HepG2 (cell line): ENCODE data around the gene MT1F. TPM values are rescaled to one million over a fixed set of nuclear protein-coding genes. Genes with fewer than 3 reads are reported as not detected.
A peak's percentile ranks its signal among the peaks of the same experiment; 100 is the strongest.

Source experiments
- CEBPB ChIP-seq: IDR thresholded peaks from 2 replicates; pipeline ENCODE4 v1.6.1; 2011; ENCODE audit warnings: low read depth, low read length, improper control_type of control experiment, borderline replicate concordance
- GATAD2A ChIP-seq: IDR thresholded peaks from 2 replicates; pipeline ENCODE4 v1.6.1; 2016
- HNRNPUL1 ChIP-seq: fragments of 200-400 bp; formaldehyde crosslinking; IDR thresholded peaks from 2 replicates; pipeline ENCODE4 v1.6.1; 2017; ENCODE audit warnings: low read depth, mild to moderate bottlenecking, low read length, moderate library complexity
- IRF2 ChIP-seq: IDR thresholded peaks from 2 replicates; pipeline ENCODE4 v1.6.1; 2018; ENCODE audit warnings: missing genetic modification reagents, missing compliant biosample characterization
- KLF15 ChIP-seq: sonication (generic); formaldehyde crosslinking; IDR thresholded peaks from 2 replicates; pipeline ENCODE4 v1.8.1; 2023; ENCODE audit warnings: borderline replicate concordance, mild to moderate bottlenecking, inconsistent platforms, missing genetic modification reagents, mixed read lengths
- MED8 ChIP-seq: sonication (generic); formaldehyde crosslinking; IDR thresholded peaks from 2 replicates; pipeline ENCODE4 v1.8.1; 2023; ENCODE audit warnings: mild to moderate bottlenecking, missing genetic modification reagents; ENCODE audit not compliant: insufficient replicate concordance
- NBN ChIP-seq: fragments of 450-650 bp; conservative IDR thresholded peaks from 2 replicates; pipeline ENCODE4 v1.6.1; 2017
- NFE2 ChIP-seq: sonication (generic); formaldehyde crosslinking; IDR thresholded peaks from 2 replicates; pipeline ENCODE4 v1.4.0; 2020; ENCODE audit warnings: missing genetic modification reagents
- RAD21 ChIP-seq: fragments of 450-650 bp; formaldehyde crosslinking; IDR thresholded peaks from 2 replicates; pipeline ENCODE4 v1.5.0; 2020; ENCODE audit warnings: mild to moderate bottlenecking
- TBX3 ChIP-seq: fragments of 450-650 bp; IDR thresholded peaks from 2 replicates; pipeline ENCODE4 v1.6.1; 2017; ENCODE audit warnings: antibody characterized with exemption, mild to moderate bottlenecking, inconsistent platforms, borderline replicate concordance
- U2AF2 ChIP-seq: fragments of 200-400 bp; formaldehyde crosslinking; IDR thresholded peaks from 2 replicates; pipeline ENCODE4 v1.6.1; 2017; ENCODE audit warnings: low read depth, mild to moderate bottlenecking, low read length
- ZMAT3 ChIP-seq: sonication (generic); formaldehyde crosslinking; conservative IDR thresholded peaks from 2 replicates; pipeline ENCODE4 v1.7.0; 2021; ENCODE audit warnings: missing genetic modification reagents
- ZNF180 ChIP-seq: sonication (generic); formaldehyde crosslinking; IDR thresholded peaks from 2 replicates; pipeline ENCODE4 v1.4.0; 2020; ENCODE audit warnings: low read depth, missing genetic modification reagents, borderline replicate concordance
- ZNF224 ChIP-seq: sonication (generic); formaldehyde crosslinking; IDR thresholded peaks from 2 replicates; pipeline ENCODE4 v1.5.0; 2020; ENCODE audit warnings: mild to moderate bottlenecking, missing genetic modification reagents
- ZNF274 ChIP-seq: sonication (generic); formaldehyde crosslinking; IDR thresholded peaks from 2 replicates; pipeline ENCODE4 v1.5.1; 2020; ENCODE audit warnings: mild to moderate bottlenecking, missing genetic modification reagents
- ZNF451 ChIP-seq: sonication (generic); formaldehyde crosslinking; IDR thresholded peaks from 2 replicates; pipeline ENCODE4 v1.5.0; 2020; ENCODE audit warnings: mild to moderate bottlenecking, missing genetic modification reagents
- ZNF570 ChIP-seq: sonication (generic); formaldehyde crosslinking; IDR thresholded peaks from 2 replicates; pipeline ENCODE4 v1.4.0; 2020; ENCODE audit warnings: mild to moderate bottlenecking, missing genetic modification reagents, borderline replicate concordance
- ZNF720 ChIP-seq: sonication (generic); formaldehyde crosslinking; IDR thresholded peaks from 2 replicates; pipeline ENCODE4 v1.4.0; 2020; ENCODE audit warnings: missing genetic modification reagents
- ZNF747 ChIP-seq: sonication (generic); formaldehyde crosslinking; IDR thresholded peaks from 2 replicates; pipeline ENCODE4 v1.8.1; 2023; ENCODE audit warnings: missing genetic modification reagents, mild to moderate bottlenecking, borderline replicate concordance
- ZNF776 ChIP-seq: sonication (generic); formaldehyde crosslinking; IDR thresholded peaks from 2 replicates; pipeline ENCODE4 v1.4.0; 2020; ENCODE audit warnings: mild to moderate bottlenecking, missing genetic modification reagents
- ZNF782 ChIP-seq: sonication (generic); formaldehyde crosslinking; IDR thresholded peaks from 2 replicates; pipeline ENCODE4 v1.4.0; 2020; ENCODE audit warnings: missing genetic modification reagents, mild to moderate bottlenecking, borderline replicate concordance
- polyA plus RNA-seq, 8 experiments: library from polyadenylated mRNA; depleted of rRNA in 3 of 8; stranded (reverse) in 7 of 8; unstranded in 1 of 8; fragments of >200 nt; fragmentation: Illumina TruSeq in 4 of 8; extraction: Trizol in 4 of 8; gene quantifications; 2 replicates each; pipeline versions ENCODE4 v1.2.1 to v1.2.3, GENCODE V29; 2011 to 2016; ENCODE audit warnings: low read depth in 4 of 8, missing spikeins in 1 of 8, mixed read lengths in 1 of 8; ENCODE audit not compliant: insufficient read depth in 1 of 8
- total RNA-seq, 5 experiments: library from RNA; depleted of rRNA; stranded (reverse); fragments of >200 nt; fragmentation: Illumina TruSeq; extraction: Trizol; gene quantifications; 2 replicates each; pipeline ENCODE4 v1.2.3, GENCODE V29; 2016; ENCODE audit warnings: low read depth in 1 of 5
- TF ChIP-seq, protein P1 (sequence below): sonication (generic); formaldehyde crosslinking; IDR thresholded peaks from 2 replicates; pipeline ENCODE4 v1.5.0; 2020; ENCODE audit warnings: mild to moderate bottlenecking, missing genetic modification reagents
- TF ChIP-seq, protein P2 (sequence below): sonication (generic); formaldehyde crosslinking; conservative IDR thresholded peaks from 2 replicates; pipeline ENCODE4 v1.4.0; 2020; ENCODE audit warnings: missing genetic modification reagents
- TF ChIP-seq, protein P3 (sequence below): sonication (generic); formaldehyde crosslinking; IDR thresholded peaks from 2 replicates; pipeline ENCODE4 v1.5.0; 2020; ENCODE audit warnings: missing genetic modification reagents
- TF ChIP-seq, protein P4 (sequence below): sonication (generic); formaldehyde crosslinking; conservative IDR thresholded peaks from 2 replicates; pipeline ENCODE4 v1.5.0; 2020; ENCODE audit warnings: missing genetic modification reagents

MT1F gene
- total and polyA plus RNA-seq, 2 of the 13 experiments (the other 11 are each of a cell fraction or from before 2014, with no cell fraction given) = 1.9 to 169 TPM

DNA sequence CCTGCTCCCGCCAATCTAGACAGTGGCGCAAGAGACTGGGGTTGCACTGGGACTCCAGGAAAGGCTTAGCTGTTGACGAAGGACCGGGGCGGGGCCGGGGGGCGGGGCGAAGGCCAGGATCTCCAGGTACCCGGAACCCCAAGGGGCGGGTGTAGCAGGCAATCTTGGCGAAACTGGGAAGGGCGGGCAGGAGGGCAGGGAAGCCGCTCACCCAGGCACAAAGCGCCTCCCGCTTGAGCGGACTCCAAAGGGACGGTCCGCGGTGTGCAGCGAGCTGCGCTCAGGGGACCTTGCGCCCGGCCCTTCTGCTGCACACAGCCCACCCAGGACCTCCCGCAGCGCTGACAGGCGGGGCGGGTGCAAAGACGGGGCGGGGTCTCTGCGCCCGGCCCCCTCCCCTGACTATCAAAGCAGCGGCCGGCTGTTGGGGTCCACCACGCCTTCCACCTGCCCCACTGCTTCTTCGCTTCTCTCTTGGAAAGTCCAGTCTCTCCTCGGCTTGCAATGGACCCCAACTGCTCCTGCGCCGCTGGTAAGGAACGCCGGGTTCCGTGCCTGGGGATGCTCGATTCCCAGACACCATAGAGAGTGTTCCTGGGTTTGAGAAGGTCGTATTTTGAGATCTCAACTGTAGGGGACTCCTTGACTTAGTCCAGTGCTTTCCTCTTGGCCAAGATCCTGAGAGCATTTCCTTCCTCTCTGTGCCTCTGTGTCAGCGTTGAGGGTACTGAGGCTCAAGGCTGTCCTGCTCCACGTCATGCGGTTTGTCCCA is at the start of gene MT1F (continued):
- TF ChIP-seq, protein P1, sequence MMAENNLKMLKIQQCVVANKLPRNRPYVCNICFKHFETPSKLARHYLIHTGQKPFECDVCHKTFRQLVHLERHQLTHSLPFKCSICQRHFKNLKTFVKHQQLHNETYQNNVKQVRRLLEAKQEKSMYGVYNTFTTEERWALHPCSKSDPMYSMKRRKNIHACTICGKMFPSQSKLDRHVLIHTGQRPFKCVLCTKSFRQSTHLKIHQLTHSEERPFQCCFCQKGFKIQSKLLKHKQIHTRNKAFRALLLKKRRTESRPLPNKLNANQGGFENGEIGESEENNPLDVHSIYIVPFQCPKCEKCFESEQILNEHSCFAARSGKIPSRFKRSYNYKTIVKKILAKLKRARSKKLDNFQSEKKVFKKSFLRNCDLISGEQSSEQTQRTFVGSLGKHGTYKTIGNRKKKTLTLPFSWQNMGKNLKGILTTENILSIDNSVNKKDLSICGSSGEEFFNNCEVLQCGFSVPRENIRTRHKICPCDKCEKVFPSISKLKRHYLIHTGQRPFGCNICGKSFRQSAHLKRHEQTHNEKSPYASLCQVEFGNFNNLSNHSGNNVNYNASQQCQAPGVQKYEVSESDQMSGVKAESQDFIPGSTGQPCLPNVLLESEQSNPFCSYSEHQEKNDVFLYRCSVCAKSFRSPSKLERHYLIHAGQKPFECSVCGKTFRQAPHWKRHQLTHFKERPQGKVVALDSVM (CRISPR knock-in tag) = no peak
- no peak for TF ChIP-seq ZNF570
- TF ChIP-seq IRF2 (CRISPR knock-in tag) = no peak
- no peak for TF ChIP-seq KLF15 (CRISPR knock-in tag)
- TF ChIP-seq NBN = no peak
- TF ChIP-seq, protein P2, sequence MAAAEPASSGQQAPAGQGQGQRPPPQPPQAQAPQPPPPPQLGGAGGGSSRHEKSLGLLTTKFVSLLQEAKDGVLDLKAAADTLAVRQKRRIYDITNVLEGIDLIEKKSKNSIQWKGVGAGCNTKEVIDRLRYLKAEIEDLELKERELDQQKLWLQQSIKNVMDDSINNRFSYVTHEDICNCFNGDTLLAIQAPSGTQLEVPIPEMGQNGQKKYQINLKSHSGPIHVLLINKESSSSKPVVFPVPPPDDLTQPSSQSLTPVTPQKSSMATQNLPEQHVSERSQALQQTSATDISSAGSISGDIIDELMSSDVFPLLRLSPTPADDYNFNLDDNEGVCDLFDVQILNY = no peak
- TF ChIP-seq ZNF747 (CRISPR knock-in tag) = no peak
- TF ChIP-seq ZNF180 (CRISPR knock-in tag) = no peak
- TF ChIP-seq TBX3 = no peak
- TF ChIP-seq, protein P3, sequence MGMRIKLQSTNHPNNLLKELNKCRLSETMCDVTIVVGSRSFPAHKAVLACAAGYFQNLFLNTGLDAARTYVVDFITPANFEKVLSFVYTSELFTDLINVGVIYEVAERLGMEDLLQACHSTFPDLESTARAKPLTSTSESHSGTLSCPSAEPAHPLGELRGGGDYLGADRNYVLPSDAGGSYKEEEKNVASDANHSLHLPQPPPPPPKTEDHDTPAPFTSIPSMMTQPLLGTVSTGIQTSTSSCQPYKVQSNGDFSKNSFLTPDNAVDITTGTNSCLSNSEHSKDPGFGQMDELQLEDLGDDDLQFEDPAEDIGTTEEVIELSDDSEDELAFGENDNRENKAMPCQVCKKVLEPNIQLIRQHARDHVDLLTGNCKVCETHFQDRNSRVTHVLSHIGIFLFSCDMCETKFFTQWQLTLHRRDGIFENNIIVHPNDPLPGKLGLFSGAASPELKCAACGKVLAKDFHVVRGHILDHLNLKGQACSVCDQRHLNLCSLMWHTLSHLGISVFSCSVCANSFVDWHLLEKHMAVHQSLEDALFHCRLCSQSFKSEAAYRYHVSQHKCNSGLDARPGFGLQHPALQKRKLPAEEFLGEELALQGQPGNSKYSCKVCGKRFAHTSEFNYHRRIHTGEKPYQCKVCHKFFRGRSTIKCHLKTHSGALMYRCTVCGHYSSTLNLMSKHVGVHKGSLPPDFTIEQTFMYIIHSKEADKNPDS (CRISPR knock-in tag) = no peak
- TF ChIP-seq ZNF274 (CRISPR knock-in tag) = no peak
- TF ChIP-seq U2AF2 = no peak
- no peak for TF ChIP-seq HNRNPUL1
- peak; percentile 61 for TF ChIP-seq MED8 (CRISPR knock-in tag)
- peak; percentile 70; the same call in 1 of the 2 replicates for TF ChIP-seq ZMAT3
- TF ChIP-seq ZNF451 (CRISPR knock-in tag) = no peak; the same call in 1 of the 2 replicates
- peak; percentile 69; the same call in 1 of the 2 replicates for TF ChIP-seq ZNF776
- no peak for TF ChIP-seq RAD21 (CRISPR knock-in tag)
- TF ChIP-seq CEBPB = peak; percentile 78
- TF ChIP-seq NFE2 (CRISPR knock-in tag) = no peak
- no peak; the same call in 1 of the 2 replicates for TF ChIP-seq ZNF224 (CRISPR knock-in tag)
- no peak for TF ChIP-seq ZNF782 (CRISPR knock-in tag)
- no peak; the same call in 1 of the 2 replicates for TF ChIP-seq GATAD2A (CRISPR knock-in tag)
- TF ChIP-seq, protein P4, sequence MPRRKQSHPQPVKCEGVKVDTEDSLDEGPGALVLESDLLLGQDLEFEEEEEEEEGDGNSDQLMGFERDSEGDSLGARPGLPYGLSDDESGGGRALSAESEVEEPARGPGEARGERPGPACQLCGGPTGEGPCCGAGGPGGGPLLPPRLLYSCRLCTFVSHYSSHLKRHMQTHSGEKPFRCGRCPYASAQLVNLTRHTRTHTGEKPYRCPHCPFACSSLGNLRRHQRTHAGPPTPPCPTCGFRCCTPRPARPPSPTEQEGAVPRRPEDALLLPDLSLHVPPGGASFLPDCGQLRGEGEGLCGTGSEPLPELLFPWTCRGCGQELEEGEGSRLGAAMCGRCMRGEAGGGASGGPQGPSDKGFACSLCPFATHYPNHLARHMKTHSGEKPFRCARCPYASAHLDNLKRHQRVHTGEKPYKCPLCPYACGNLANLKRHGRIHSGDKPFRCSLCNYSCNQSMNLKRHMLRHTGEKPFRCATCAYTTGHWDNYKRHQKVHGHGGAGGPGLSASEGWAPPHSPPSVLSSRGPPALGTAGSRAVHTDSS (CRISPR knock-in tag) = no peak
- no peak for TF ChIP-seq ZNF720 (CRISPR knock-in tag)
